Heart right ventricle (tissue), 16 donors: ENCODE results near the gene ADH1C. TPM values are rescaled to one million over a fixed set of nuclear protein-coding genes. Genes with fewer than 3 reads are reported as not detected.
A peak's percentile ranks its signal among the peaks of the same experiment; 100 is the strongest.

Experiments
- ATAC-seq, 8 donors: fragments of 200-7000 bp; cut with Tn5 transposase; one replicate each; pipeline ENCODE4 v1.9.1; 2020; ENCODE audit warnings: mild to moderate bottlenecking in 8 of 8, moderate library complexity in 8 of 8, moderate number of reproducible peaks in 1 of 8
- DNase-seq, 2 donors: peaks; one replicate each; pipeline ENCODE4 v3.0.0-alpha.2; 2020
- H3K27ac ChIP-seq, 10 donors: fragments of 200-600 bp; sonication (generic) in 2 of 10; one replicate each; pipeline versions ENCODE4 v1.5.0 to v1.8.0; 2020 to 2022; ENCODE audit warnings: mild to moderate bottlenecking in 3 of 10
- H3K27me3 ChIP-seq, 7 donors: fragments of 200-600 bp; one replicate each; pipeline ENCODE4 v1.8.0; 2021 to 2022; ENCODE audit warnings: mild to moderate bottlenecking in 2 of 7
- H3K36me3 ChIP-seq, 9 donors: fragments of 200-600 bp; sonication (generic) in 1 of 9; one replicate each; pipeline versions ENCODE4 v1.5.0 to v1.8.0; 2020 to 2022; ENCODE audit warnings: mild to moderate bottlenecking in 2 of 9
- H3K4me1 ChIP-seq, 9 donors: fragments of 200-600 bp; sonication (generic) in 1 of 9; one replicate each; pipeline versions ENCODE4 v1.5.0 to v1.8.0; 2020 to 2022; ENCODE audit warnings: mild to moderate bottlenecking in 4 of 9
- H3K4me3 ChIP-seq, 10 donors: fragments of 200-600 bp; sonication (generic) in 2 of 10; one replicate each; pipeline versions ENCODE4 v1.5.0 to v1.8.0; 2020 to 2022; ENCODE audit warnings: mild to moderate bottlenecking in 7 of 10, moderate library complexity in 2 of 10
- H3K9me3 ChIP-seq, 11 donors: fragments of 200-600 bp in 10 of 11; sonication (generic) in 2 of 11; one replicate each; pipeline versions ENCODE4 v1.5.0 to v1.8.0; 2013 to 2022; ENCODE audit warnings: mild to moderate bottlenecking in 2 of 11, control low read depth in 1 of 11, moderate library complexity in 1 of 11
- WGBS, 2 donors: extraction: QIAGEN DNeasy Blood & Tissue Kit; methylation state at CpG; one replicate each; pipeline ENCODE4 v1.1.7; 2013; ENCODE audit warnings: inconsistent platforms in 1 of 2; 5-methylcytosine and 5-hydroxymethylcytosine counted together
- intact Hi-C, 10 donors: fragments of 100-400 bp; cut with DNase I; formaldehyde crosslinking; loops; one replicate each; pipeline versions ENCODE4 v1.11.1 to v1.14.2; 2022
- long read RNA-seq, 3 donors: library from polyadenylated mRNA; unstranded; transcript quantifications; one replicate each; pipeline ENCODE4 v2.0.0, GENCODE V29; 2020 to 2021
- polyA plus RNA-seq, 2 donors: library from polyadenylated mRNA; stranded (reverse); fragments of 200-250 nt; gene quantifications; one replicate each; pipeline ENCODE4 v1.2.3, GENCODE V29; 2013
- total RNA-seq, 10 donors: library from RNA; stranded (reverse); fragmentation: NEBNext Ultra II Directional in 3 of 10; extraction: Animal tissue kit (Norgen Biotek cat#: 25700) in 3 of 10; gene quantifications; one replicate each; pipeline versions ENCODE4 v1.2.1 to v1.2.4, GENCODE V29; 2021 to 2023
- TF ChIP-seq, protein P1 (sequence below), 9 donors: fragments of 200-600 bp; sonication (generic) in 2 of 9; IDR thresholded peaks; one replicate each; pipeline versions ENCODE4 v1.5.0 to v1.8.0; 2021 to 2022; ENCODE audit warnings: antibody characterized with exemption in 9 of 9, mild to moderate bottlenecking in 5 of 9, moderate library complexity in 1 of 9
- donor health status: Arrhythmogenic right ventricular cardiomyopathy.
- donor health status: ischemic (EF 13 %, LVEDD 7.1; RV severe dilation, severe dysfunction).
- donor health status: healthy with polysubstance abuse.
- donor health status: DM: no; HTN: yes; CAD: no.
- donor health status: DM: no; HTN: no; CAD: no.
- donor health status: ischemic (EF 25% LVEDD 6.9; RV normal size, moderate dysfunction).
- donor health status: ischemic (EF 25% LVEDD 5.7; RV mildly dilated, moderate dysfunction).
- donor health status: healthy.
- donor health status: DM: yes; HTN: yes; CAD: no.
- donor health status: Ischemic cardiomyopathy.
- donor health status: ischemic (EF 35%, LVEDD 5.7; RV mildly dilated, moderate dysfunction).
- donor health status: nonischemic (EF 11% LVEDD 7.7; RV severe dilation, severe dysfunction).
- donor health status: DM: yes; HTN: yes; CAD: no.
- donor health status: PGD.
- donor health status: ischemic (EF 29% LVEDD 5.4; RV normal size, mild dysfunction).
- donor health status: nonischemic (EF 23%, LVEDD 6.1; RV moderate dilation, normal function).

The ADH1C gene
- total RNA-seq (1 to 10 TPM in 9 of 10 donors, under 1 TPM in 1; 0.85 to 8.6 (median 2.1) TPM), polyA plus RNA-seq (1 to 10 TPM; 1.6 to 8.3 TPM)
- long read RNA-seq, donor 1, partial matches to known transcripts = 0 of 1 reads
- long read RNA-seq, donor 1, other reads (novel, unspliced or antisense) = 0 of 1 reads
- long read RNA-seq, donor 2 = 0 reads
- long read RNA-seq, donor 3, partial matches to known transcripts = 0 of 2 reads
- long read RNA-seq, donor 3, other reads (novel, unspliced or antisense) = 1 of 2 reads

DNA sequence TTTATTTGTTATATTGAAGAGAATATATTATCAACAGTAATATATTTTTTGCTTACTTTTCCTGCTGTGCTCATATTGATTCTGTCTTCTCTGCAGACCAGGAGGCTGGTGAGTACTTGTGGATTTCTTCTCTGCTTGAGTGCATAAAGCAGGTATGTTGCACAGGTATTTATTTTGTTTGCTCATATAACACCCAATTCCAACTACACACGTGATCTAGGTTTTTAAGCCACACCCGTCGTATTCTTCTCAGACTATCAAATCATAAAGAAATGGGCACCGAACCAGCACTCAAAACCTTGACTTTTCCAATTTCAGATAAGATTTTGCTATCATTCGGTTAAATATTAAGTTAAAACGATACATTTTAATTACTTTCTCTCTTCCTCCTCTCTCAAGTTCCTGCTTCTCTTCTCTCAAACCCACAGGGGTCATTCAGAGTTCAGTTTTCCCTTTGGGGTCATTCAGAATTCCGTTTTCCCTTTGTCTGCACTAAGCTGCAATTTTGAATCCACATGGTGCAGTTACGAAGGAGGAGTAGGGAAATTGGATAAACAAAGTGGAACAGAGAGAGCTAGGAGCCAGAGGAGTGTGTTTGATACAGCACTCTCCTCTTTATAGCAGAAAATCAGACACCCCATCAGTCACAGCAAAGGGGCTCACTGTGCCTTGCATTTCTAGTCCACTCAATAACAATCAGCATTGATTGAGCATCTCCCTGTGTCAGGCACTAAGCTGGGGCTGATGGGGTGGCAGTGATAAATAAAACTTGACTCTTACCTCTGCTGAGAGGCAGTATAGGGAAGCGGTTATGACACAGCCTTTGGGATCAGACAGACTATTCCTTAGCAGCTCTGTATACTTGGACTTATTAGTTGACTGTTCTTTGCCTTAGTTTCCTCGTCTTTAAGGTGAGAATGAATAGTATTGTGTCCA is at the start of gene ADH1C:
Gene ADH1C, minus strand, starts transcription at position 145 of the 936 bp plus-strand sequence. Its CDS starts 71 bp downstream, at position 74.
- H3K4me1 ChIP-seq = peaks cover 0 to 6% (median 0%) of the 10 kb centered on the region in 9 donors
- peak within 1 kb of the TSS in 4 of 10 donors; percentile 11 to 47 (median 32) for H3K27ac ChIP-seq
- H3K36me3 ChIP-seq = no peaks in the 10 kb centered on the region
- no peaks in the 10 kb centered on the region for H3K27me3 ChIP-seq
- WGBS, 2 donors = 50 to 55% methylated on average over 10 of the region's 10 CpGs
- TF ChIP-seq, protein P1, sequence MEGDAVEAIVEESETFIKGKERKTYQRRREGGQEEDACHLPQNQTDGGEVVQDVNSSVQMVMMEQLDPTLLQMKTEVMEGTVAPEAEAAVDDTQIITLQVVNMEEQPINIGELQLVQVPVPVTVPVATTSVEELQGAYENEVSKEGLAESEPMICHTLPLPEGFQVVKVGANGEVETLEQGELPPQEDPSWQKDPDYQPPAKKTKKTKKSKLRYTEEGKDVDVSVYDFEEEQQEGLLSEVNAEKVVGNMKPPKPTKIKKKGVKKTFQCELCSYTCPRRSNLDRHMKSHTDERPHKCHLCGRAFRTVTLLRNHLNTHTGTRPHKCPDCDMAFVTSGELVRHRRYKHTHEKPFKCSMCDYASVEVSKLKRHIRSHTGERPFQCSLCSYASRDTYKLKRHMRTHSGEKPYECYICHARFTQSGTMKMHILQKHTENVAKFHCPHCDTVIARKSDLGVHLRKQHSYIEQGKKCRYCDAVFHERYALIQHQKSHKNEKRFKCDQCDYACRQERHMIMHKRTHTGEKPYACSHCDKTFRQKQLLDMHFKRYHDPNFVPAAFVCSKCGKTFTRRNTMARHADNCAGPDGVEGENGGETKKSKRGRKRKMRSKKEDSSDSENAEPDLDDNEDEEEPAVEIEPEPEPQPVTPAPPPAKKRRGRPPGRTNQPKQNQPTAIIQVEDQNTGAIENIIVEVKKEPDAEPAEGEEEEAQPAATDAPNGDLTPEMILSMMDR (IDR thresholded peaks at IDR 0.05) = no peak
- DNase-seq = peak in 1 of 2 donors; percentile 23
- intact Hi-C loops = no loop called here
- peak in 7 of 8 donors; percentile 35 to 77 (median 59) for ATAC-seq
- peaks cover 0 to 9% (median 0%) of the 10 kb centered on the region in 11 donors for H3K9me3 ChIP-seq
- H3K4me3 ChIP-seq = peak within 1 kb of the TSS in 6 of 10 donors; percentile 1 to 36 (median 20)

- DNase-seq = no peak
- Histone ChIP-seq H3K4me3 (no peak overlapping the region), H3K36me3 (no peaks in the 10 kb centered on the region), H3K27ac (no peak overlapping the region), H3K4me1 (peaks cover 0 to 15% (median 5%) of the 10 kb centered on the region in 9 donors), H3K27me3 (no peaks in the 10 kb centered on the region), H3K9me3 (peaks cover 0 to 20% (median 0%) of the 10 kb centered on the region in 11 donors)
- ATAC-seq = no peak
- intact Hi-C loops = loop anchor here in 6 of 10 donors (5.0 to 10.0 kb wide), 8 partner anchors 84 to 934 kb away; partner anchors contain the start of gene METAP1 (in 1 of the 6)
- TF ChIP-seq, protein P1 (IDR thresholded peaks at IDR 0.05) = no peak
Measured at GRCh38 chr4:99400831-99401230, 48.3 kb upstream of the ADH1C start.

DNA sequence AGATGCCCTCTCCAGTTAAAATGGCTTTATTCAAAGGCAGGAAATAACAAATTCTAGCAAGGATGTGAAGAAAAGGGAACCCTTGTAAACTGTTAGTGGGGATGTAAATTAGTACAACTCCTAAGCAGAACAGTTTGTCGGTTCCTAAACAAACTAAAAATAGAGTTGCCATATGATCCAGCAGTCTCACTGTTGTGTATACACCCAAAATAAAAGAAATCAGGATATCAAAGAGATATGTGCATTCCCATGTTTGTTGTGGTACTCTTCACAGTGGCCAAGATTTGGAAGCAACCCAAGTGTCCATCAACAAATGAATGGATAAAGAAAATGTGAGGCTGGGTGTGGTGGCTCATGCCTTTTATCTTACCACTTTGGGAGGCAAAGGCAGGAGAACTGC is 46.5 kb upstream of the ADH1C start:
- Histone ChIP-seq H3K27ac (no peak overlapping the region), H3K9me3 (peaks cover 0 to 20% (median 0%) of the 10 kb centered on the region in 11 donors), H3K36me3 (no peaks in the 10 kb centered on the region), H3K27me3 (no peaks in the 10 kb centered on the region), H3K4me3 (no peak overlapping the region), H3K4me1 (peaks cover 0 to 10% (median 0%) of the 10 kb centered on the region in 9 donors)
- TF ChIP-seq, protein P1 (IDR thresholded peaks at IDR 0.05) = no peak
- ATAC-seq (no peak), DNase-seq (no peak)
- intact Hi-C loops = no loop called here
- 56 to 67% methylated on average over 1 of the region's 1 CpG for WGBS, 2 donors
